Effector memory CD8-positive, alpha-beta T cell (primary cell): ENCODE measurements around the gene NCL.
"Not testable (repeated sequence)": the region's sequence is repeated elsewhere in the genome, so short reads cannot be mapped to it uniquely, and the experiment has no call there.

ENCODE experiments used
- ATAC-seq: fragments of 150-1000 bp; cut with Tn5 transposase; replicated peaks from 2 replicates; pipeline ENCODE4 v1.10.0; 2021; ENCODE audit warnings: mild to moderate bottlenecking, moderate library complexity
- DNase-seq, 3 experiments: peaks; one replicate each; pipeline ENCODE4 v3.0.0; 2021
- H3K27ac Mint-ChIP-seq, 2 donors: one replicate each; pipeline ENCODE4 v1.8.0; 2022; ENCODE audit warnings: mild to moderate bottlenecking in 2 of 2, mixed read lengths in 2 of 2, moderate library complexity in 2 of 2
- H3K27me3 Mint-ChIP-seq, 2 donors: one replicate each; pipeline ENCODE4 v1.8.0; 2022; ENCODE audit warnings: mixed read lengths in 2 of 2
- H3K36me3 Mint-ChIP-seq: one replicate; pipeline ENCODE4 v1.8.0; 2022; ENCODE audit warnings: mild to moderate bottlenecking, moderate library complexity, mixed read lengths; ENCODE audit not compliant: insufficient read depth
- H3K4me1 Mint-ChIP-seq, 2 donors: one replicate each; pipeline ENCODE4 v1.8.0; 2022; ENCODE audit warnings: low read depth in 2 of 2, mixed read lengths in 2 of 2
- H3K4me3 Mint-ChIP-seq, 2 donors: one replicate each; pipeline ENCODE4 v1.8.0; 2022; ENCODE audit warnings: mild to moderate bottlenecking in 2 of 2, mixed read lengths in 2 of 2, moderate library complexity in 2 of 2
- H3K9me3 Mint-ChIP-seq, 2 donors: one replicate each; pipeline ENCODE4 v1.8.0; 2022; ENCODE audit warnings: mixed read lengths in 2 of 2

NCL gene

GRCh38 chr2:231461516-231461971 is 2.7 kb downstream of the NCL start:
- H3K36me3 Mint-ChIP-seq: peaks cover 87% of the 10 kb centered on the region
- no peaks in the 10 kb centered on the region for H3K27me3 Mint-ChIP-seq
- peak overlapping the region in 1 of 2 donors; percentile 24 for H3K27ac Mint-ChIP-seq
- ATAC-seq: no peak
- H3K4me1 Mint-ChIP-seq: peaks cover 40 to 46% of the 10 kb centered on the region in 2 donors
- H3K4me3 Mint-ChIP-seq: peak overlapping the region in 1 of 2 donors; percentile 91
- no peak for DNase-seq
- no peaks in the 10 kb centered on the region for H3K9me3 Mint-ChIP-seq

GRCh38 chr2:231460841-231461240 is 3.4 kb downstream of the NCL start:
- not testable (repeated sequence) for H3K4me3 Mint-ChIP-seq
- Mint-ChIP-seq H3K4me1 (peaks cover 40 to 46% of the 10 kb centered on the region in 2 donors), H3K27ac (peak overlapping the region; percentile 32 to 81)

GRCh38 chr2:231460073-231460835 is 4.0 kb downstream of the NCL start:
- ATAC-seq (no peak), DNase-seq (no peak)
- peaks cover 41 to 50% of the 10 kb centered on the region in 2 donors for H3K4me1 Mint-ChIP-seq
- no peaks in the 10 kb centered on the region for H3K27me3 Mint-ChIP-seq
- H3K36me3 Mint-ChIP-seq: peaks cover 100% of the 10 kb centered on the region
- H3K9me3 Mint-ChIP-seq: no peaks in the 10 kb centered on the region
- H3K4me3 Mint-ChIP-seq: peak overlapping the region; percentile 6 to 51
- peak overlapping the region; percentile 32 to 81 for H3K27ac Mint-ChIP-seq

More at GRCh38 chr2:231460841-231461240, 3.4 kb downstream of the NCL start:
- ATAC-seq, H3K27me3 Mint-ChIP-seq, H3K9me3 Mint-ChIP-seq, DNase-seq: not testable (repeated sequence)
- H3K36me3 Mint-ChIP-seq: peaks cover 94% of the 10 kb centered on the region

GRCh38 chr2:231458368-231458767 is 5.9 kb downstream of the NCL start:
- ATAC-seq (no peak), DNase-seq (no peak)
- Mint-ChIP-seq H3K4me3 (no peak overlapping the region), H3K4me1 (peaks cover 32 to 38% of the 10 kb centered on the region in 2 donors), H3K9me3 (no peaks in the 10 kb centered on the region), H3K27me3 (no peaks in the 10 kb centered on the region), H3K36me3 (peaks cover 100% of the 10 kb centered on the region), H3K27ac (peak overlapping the region in 1 of 2 donors; percentile 76)

GRCh38 chr2:231457101-231457500 is 7.2 kb downstream of the NCL start:
- Mint-ChIP-seq H3K4me3 (no peak overlapping the region), H3K36me3 (peaks cover 100% of the 10 kb centered on the region), H3K9me3 (no peaks in the 10 kb centered on the region), H3K27me3 (no peaks in the 10 kb centered on the region), H3K27ac (peak overlapping the region in 1 of 2 donors; percentile 35), H3K4me1 (peaks cover 21 to 26% of the 10 kb centered on the region in 2 donors)
- DNase-seq (no peak), ATAC-seq (no peak)

- Mint-ChIP-seq H3K27ac (peak overlapping the region; percentile 35 to 94), H3K4me3 (no peak overlapping the region), H3K27me3 (no peaks in the 10 kb centered on the region), H3K36me3 (peaks cover 100% of the 10 kb centered on the region), H3K4me1 (peaks cover 19 to 22% of the 10 kb centered on the region in 2 donors), H3K9me3 (no peaks in the 10 kb centered on the region)
- DNase-seq (no peak), ATAC-seq (no peak)
Measured at GRCh38 chr2:231456295-231457004, 7.8 kb downstream of the NCL start.

- Mint-ChIP-seq H3K27me3 (no peaks in the 10 kb centered on the region), H3K4me1 (peaks cover 17 to 20% of the 10 kb centered on the region in 2 donors), H3K36me3 (peaks cover 100% of the 10 kb centered on the region), H3K9me3 (no peaks in the 10 kb centered on the region), H3K4me3 (no peak overlapping the region), H3K27ac (peak overlapping the region; percentile 85 to 94)
- ATAC-seq (no peak), DNase-seq (no peak)
Measured at GRCh38 chr2:231455890-231456289, 8.4 kb downstream of the NCL start.

- H3K27me3 Mint-ChIP-seq: no peaks in the 10 kb centered on the region
- H3K9me3 Mint-ChIP-seq: no peaks in the 10 kb centered on the region
- no peak for ATAC-seq
- peaks cover 95% of the 10 kb centered on the region for H3K36me3 Mint-ChIP-seq
- no peak for DNase-seq
- H3K4me1 Mint-ChIP-seq: peaks cover 10 to 14% of the 10 kb centered on the region in 2 donors
- H3K4me3 Mint-ChIP-seq: peak overlapping the region in 1 of 2 donors; percentile 9
- H3K27ac Mint-ChIP-seq: peak overlapping the region; percentile 85 to 94
Measured at GRCh38 chr2:231455222-231455621, 9.1 kb downstream of the NCL start.

GRCh38 chr2:231454361-231454791 is 9.9 kb downstream of the NCL start:
- Mint-ChIP-seq H3K4me3 (no peak overlapping the region), H3K27me3 (no peaks in the 10 kb centered on the region), H3K9me3 (no peaks in the 10 kb centered on the region), H3K36me3 (peaks cover 88% of the 10 kb centered on the region), H3K4me1 (peaks cover 10 to 13% of the 10 kb centered on the region in 2 donors), H3K27ac (peak overlapping the region; percentile 52 to 85)
- ATAC-seq (no peak), DNase-seq (no peak)

- DNase-seq (no peak), ATAC-seq (peak; percentile 11)
- peaks cover 9 to 10% of the 10 kb centered on the region in 2 donors for H3K4me1 Mint-ChIP-seq
- H3K4me3 Mint-ChIP-seq: peak overlapping the region in 1 of 2 donors; percentile 34
- peak overlapping the region; percentile 46 to 85 for H3K27ac Mint-ChIP-seq
- no peaks in the 10 kb centered on the region for H3K27me3 Mint-ChIP-seq
- no peaks in the 10 kb centered on the region for H3K9me3 Mint-ChIP-seq
- H3K36me3 Mint-ChIP-seq: peaks cover 79% of the 10 kb centered on the region
Measured at GRCh38 chr2:231452799-231453508, 11.3 kb downstream of the NCL start.

GRCh38 chr2:231450548-231450989 is 13.7 kb downstream of the NCL start:
- DNase-seq (no peak), ATAC-seq (no peak)
- Mint-ChIP-seq H3K4me1 (peaks cover 8 to 9% of the 10 kb centered on the region in 2 donors), H3K27me3 (no peaks in the 10 kb centered on the region), H3K9me3 (no peaks in the 10 kb centered on the region), H3K4me3 (no peak overlapping the region), H3K27ac (peak overlapping the region in 1 of 2 donors; percentile 85), H3K36me3 (peaks cover 55% of the 10 kb centered on the region)

GRCh38 chr2:231449503-231450054 is 14.7 kb downstream of the NCL start:
- no peaks in the 10 kb centered on the region for H3K9me3 Mint-ChIP-seq
- no peak overlapping the region for H3K27ac Mint-ChIP-seq
- no peak for DNase-seq
- no peaks in the 10 kb centered on the region for H3K27me3 Mint-ChIP-seq
- no peak overlapping the region for H3K4me3 Mint-ChIP-seq
- H3K36me3 Mint-ChIP-seq: peaks cover 45% of the 10 kb centered on the region
- H3K4me1 Mint-ChIP-seq: peaks cover 4% of the 10 kb centered on the region in 2 donors
- no peak for ATAC-seq

- DNase-seq (no peak), ATAC-seq (no peak)
- peaks cover 5% of the 10 kb centered on the region for H3K36me3 Mint-ChIP-seq
- no peak overlapping the region for H3K4me3 Mint-ChIP-seq
- H3K27ac Mint-ChIP-seq: no peak overlapping the region
- H3K4me1 Mint-ChIP-seq: no peaks in the 10 kb centered on the region
- peaks cover 1 to 3% of the 10 kb centered on the region in 2 donors for H3K9me3 Mint-ChIP-seq
- H3K27me3 Mint-ChIP-seq: peaks cover 0 to 2% of the 10 kb centered on the region in 2 donors
Measured at GRCh38 chr2:231436957-231437356, 27.3 kb downstream of the NCL start.
